AG04450 (cell line): ENCODE measurements around the gene AMPH. TPM values are rescaled to one million over a fixed set of nuclear protein-coding genes. Genes with fewer than 3 reads are reported as not detected.

ENCODE experiments used
- CTCF ChIA-PET: fragments of 300-600, 350-600 bp; formaldehyde crosslinking; extraction: SDS; loops from one replicate; lab custom pipeline; 2022; ENCODE audit warnings: antibody characterized with exemption, inconsistent platforms; lab: Charles Lee
- POLR2A ChIA-PET: fragments of 350-600 bp; formaldehyde crosslinking; extraction: SDS; loops from one replicate; lab custom pipeline; 2021; ENCODE audit warnings: antibody characterized with exemption, inconsistent platforms; lab: Yijun Ruan, JAX
- DNase-seq: peaks from one replicate; pipeline ENCODE4 v3.0.0-alpha.2; 2011; ENCODE audit warnings: low read depth, low spot score
- H3K27ac ChIP-seq: one replicate; pipeline ENCODE4 v1.5.1; 2012; ENCODE audit warnings: low read depth, low read length, control low read depth
- H3K27me3 ChIP-seq: one replicate; pipeline ENCODE4 v1.6.0; 2012; ENCODE audit warnings: low read length; ENCODE audit not compliant: control insufficient read depth, insufficient read depth
- H3K4me3 ChIP-seq: 2 replicates; pipeline ENCODE4 v1.5.1; 2011; ENCODE audit warnings: mild to moderate bottlenecking, low read depth, low read length, control low read depth
- H3K9me3 ChIP-seq: 2 replicates; pipeline ENCODE4 v1.5.1; 2012; ENCODE audit warnings: low read length; ENCODE audit not compliant: control insufficient read depth, insufficient read depth
- polyA plus RNA-seq: library from polyadenylated mRNA; depleted of rRNA; stranded (reverse); fragments of >200 nt; gene quantifications from 2 replicates; pipeline ENCODE4 v1.2.3, GENCODE V29; 2011
- TF ChIP-seq, protein P1 (sequence below): IDR thresholded peaks from 2 replicates; pipeline ENCODE4 v1.5.1; 2011; ENCODE audit warnings: low read depth, low read length, control low read depth, inconsistent platforms

Gene AMPH
- polyA plus RNA-seq, 1 experiment = 19.5 TPM

- Histone ChIP-seq H3K27me3 (no peaks in the 10 kb centered on the region), H3K9me3 (no peaks in the 10 kb centered on the region; the same call in 1 of the 2 replicates), H3K27ac (no peak overlapping the region), H3K4me3 (no peak overlapping the region)
- TF ChIP-seq, protein P1, sequence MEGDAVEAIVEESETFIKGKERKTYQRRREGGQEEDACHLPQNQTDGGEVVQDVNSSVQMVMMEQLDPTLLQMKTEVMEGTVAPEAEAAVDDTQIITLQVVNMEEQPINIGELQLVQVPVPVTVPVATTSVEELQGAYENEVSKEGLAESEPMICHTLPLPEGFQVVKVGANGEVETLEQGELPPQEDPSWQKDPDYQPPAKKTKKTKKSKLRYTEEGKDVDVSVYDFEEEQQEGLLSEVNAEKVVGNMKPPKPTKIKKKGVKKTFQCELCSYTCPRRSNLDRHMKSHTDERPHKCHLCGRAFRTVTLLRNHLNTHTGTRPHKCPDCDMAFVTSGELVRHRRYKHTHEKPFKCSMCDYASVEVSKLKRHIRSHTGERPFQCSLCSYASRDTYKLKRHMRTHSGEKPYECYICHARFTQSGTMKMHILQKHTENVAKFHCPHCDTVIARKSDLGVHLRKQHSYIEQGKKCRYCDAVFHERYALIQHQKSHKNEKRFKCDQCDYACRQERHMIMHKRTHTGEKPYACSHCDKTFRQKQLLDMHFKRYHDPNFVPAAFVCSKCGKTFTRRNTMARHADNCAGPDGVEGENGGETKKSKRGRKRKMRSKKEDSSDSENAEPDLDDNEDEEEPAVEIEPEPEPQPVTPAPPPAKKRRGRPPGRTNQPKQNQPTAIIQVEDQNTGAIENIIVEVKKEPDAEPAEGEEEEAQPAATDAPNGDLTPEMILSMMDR = no peak
- ChIA-PET CTCF (interaction anchor here (0.9 to 3.1 kb wide), 6 partner anchors 9 to 263 kb away, joined by 3 to 20 read pairs (median 4); no protein-coding TSS in a partner anchor), POLR2A (no interaction called here)
- DNase-seq = no peak
Observed at GRCh38 chr7:38373155-38373554, 258.0 kb downstream of the AMPH start.

- no peaks in the 10 kb centered on the region for H3K27me3 ChIP-seq
- H3K9me3 ChIP-seq = no peaks in the 10 kb centered on the region; the same call in 1 of the 2 replicates
- H3K27ac ChIP-seq = no peak overlapping the region
- ChIA-PET CTCF (interaction anchor here (1.4 to 3.1 kb wide), 2 partner anchors 36 to 156 kb away, joined by 4 to 20 read pairs; no protein-coding TSS in a partner anchor), POLR2A (no interaction called here)
- H3K4me3 ChIP-seq = no peak overlapping the region
- TF ChIP-seq, protein P1 = no peak
- no peak for DNase-seq
Observed at GRCh38 chr7:38372290-38372689, 258.9 kb downstream of the AMPH start.

- ChIA-PET POLR2A (no interaction called here), CTCF (interaction anchor here (0.6 to 4.1 kb wide), 55 partner anchors 7 to 486 kb away, joined by 3 to 45 read pairs (median 5); partner anchors contain the start of genes AMPH and STARD3NL)
- TF ChIP-seq, protein P1 = peak; percentile 87
- Histone ChIP-seq H3K27me3 (no peaks in the 10 kb centered on the region), H3K27ac (no peak overlapping the region), H3K9me3 (no peaks in the 10 kb centered on the region; the same call in 1 of the 2 replicates), H3K4me3 (no peak overlapping the region)
- DNase-seq = peak; percentile 67
Observed at GRCh38 chr7:38369816-38370493, 261.2 kb downstream of the AMPH start.

DNA sequence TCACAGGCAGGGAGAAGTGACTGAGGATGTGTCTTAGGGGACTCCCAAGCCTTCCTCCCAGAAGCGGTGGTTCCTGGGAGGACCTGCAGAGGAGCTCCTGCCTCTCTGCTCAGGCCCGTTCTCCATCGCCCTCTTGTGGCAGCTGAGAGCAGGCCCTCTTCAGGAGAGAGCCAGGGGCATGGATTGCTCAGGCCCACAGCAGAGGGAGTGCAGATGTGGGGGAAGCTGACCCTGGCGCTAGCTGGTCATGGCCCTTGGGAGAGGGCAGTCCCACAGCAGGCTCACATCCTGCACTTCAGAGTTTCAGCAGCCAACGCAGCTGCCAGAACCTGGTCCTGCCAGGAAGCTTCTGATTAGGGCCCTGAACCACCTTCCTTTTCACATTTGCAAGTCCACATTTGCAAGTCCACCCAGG is 263.0 kb downstream of the AMPH start:
- ChIA-PET CTCF (interaction anchor here (0.5 to 4.1 kb wide), 27 partner anchors 9 to 372 kb away, joined by 3 to 45 read pairs (median 5); no protein-coding TSS in a partner anchor), POLR2A (interaction anchor here (0.6 kb wide), 1 partner anchor 23 kb away, joined by 6 read pairs; no protein-coding TSS in a partner anchor)
- no peak for DNase-seq
- TF ChIP-seq, protein P1 = peak; percentile 81
- no peak overlapping the region for H3K27ac ChIP-seq
- H3K9me3 ChIP-seq = no peaks in the 10 kb centered on the region; the same call in 1 of the 2 replicates
- H3K27me3 ChIP-seq = no peaks in the 10 kb centered on the region
- no peak overlapping the region for H3K4me3 ChIP-seq
